ENCODE results near the gene NDUFC2.
A peak's percentile ranks its signal among the peaks of the same experiment; 100 is the strongest.

NDUFC2 gene

GRCh38 chr11:78069465-78069864, 10.2 kb downstream of the NDUFC2 start:
- Histone ChIP-seq H3K36me3 (peaks cover 34 to 51% (median 45%) of the 10 kb centered on the region in 3 donors), H3K4me3 (no peak overlapping the region), H3K27ac (no peak overlapping the region), H3K27me3 (no peaks in the 10 kb centered on the region), H3K4me1 (no peaks in the 10 kb centered on the region), H3K9me3 (no peaks in the 10 kb centered on the region)
- DNase-seq = no peak
- TF ChIP-seq, protein P1, sequence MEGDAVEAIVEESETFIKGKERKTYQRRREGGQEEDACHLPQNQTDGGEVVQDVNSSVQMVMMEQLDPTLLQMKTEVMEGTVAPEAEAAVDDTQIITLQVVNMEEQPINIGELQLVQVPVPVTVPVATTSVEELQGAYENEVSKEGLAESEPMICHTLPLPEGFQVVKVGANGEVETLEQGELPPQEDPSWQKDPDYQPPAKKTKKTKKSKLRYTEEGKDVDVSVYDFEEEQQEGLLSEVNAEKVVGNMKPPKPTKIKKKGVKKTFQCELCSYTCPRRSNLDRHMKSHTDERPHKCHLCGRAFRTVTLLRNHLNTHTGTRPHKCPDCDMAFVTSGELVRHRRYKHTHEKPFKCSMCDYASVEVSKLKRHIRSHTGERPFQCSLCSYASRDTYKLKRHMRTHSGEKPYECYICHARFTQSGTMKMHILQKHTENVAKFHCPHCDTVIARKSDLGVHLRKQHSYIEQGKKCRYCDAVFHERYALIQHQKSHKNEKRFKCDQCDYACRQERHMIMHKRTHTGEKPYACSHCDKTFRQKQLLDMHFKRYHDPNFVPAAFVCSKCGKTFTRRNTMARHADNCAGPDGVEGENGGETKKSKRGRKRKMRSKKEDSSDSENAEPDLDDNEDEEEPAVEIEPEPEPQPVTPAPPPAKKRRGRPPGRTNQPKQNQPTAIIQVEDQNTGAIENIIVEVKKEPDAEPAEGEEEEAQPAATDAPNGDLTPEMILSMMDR (IDR thresholded peaks at IDR 0.05) = no peak
- intact Hi-C loops (cut with DNase I; ENCODE audit: low total_unique reads) = no loop called here

DNA sequence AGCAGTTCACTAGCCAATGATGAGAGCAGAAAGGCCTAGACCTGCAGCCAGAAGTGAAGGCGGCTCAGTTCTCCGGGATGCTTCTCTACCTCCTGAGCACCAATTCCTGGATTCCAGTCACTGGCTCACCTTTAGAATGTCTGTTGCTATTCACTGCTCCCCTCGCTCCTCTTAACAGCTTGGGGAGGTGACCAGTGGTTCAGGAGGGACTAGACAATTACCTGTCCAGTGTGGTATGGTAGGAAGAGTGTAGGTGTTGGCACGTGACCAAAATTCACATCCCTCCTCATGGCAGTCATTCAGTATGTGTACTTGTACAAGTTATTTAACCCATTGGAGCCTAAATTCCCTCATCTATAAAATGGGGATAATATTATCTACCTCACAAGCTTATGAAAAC, 12.0 kb downstream of the NDUFC2 start:
- Histone ChIP-seq H3K9me3 (no peaks in the 10 kb centered on the region), H3K27ac (no peak overlapping the region), H3K4me3 (no peak overlapping the region), H3K36me3 (peaks cover 34 to 50% (median 45%) of the 10 kb centered on the region in 3 donors), H3K27me3 (no peaks in the 10 kb centered on the region), H3K4me1 (peaks cover 0 to 7% (median 5%) of the 10 kb centered on the region in 4 donors)
- intact Hi-C loops (cut with DNase I; ENCODE audit: low total_unique reads) = no loop called here
- TF ChIP-seq, protein P1 (IDR thresholded peaks at IDR 0.05) = no peak
- DNase-seq = no peak

DNA sequence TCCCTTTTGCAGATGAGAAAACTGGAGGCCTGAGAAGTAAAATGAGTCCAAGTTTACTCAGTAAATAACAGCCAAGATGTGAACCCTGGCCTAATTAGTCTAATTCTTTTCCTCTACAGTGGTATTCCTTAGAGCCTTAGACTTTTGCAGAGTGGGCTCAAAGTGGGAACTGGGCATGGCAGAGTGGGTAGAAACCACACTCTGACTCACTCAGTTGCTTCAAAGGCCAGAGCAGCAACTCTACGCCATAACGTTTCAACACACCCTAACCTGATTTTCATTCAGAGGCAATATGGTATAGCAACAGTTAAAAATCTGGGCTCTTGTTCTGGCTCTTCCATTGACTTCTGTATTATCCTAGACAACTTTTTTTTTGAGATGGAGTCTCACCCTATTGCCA, 13.2 kb downstream of the NDUFC2 start:
- intact Hi-C loops (cut with DNase I; ENCODE audit: low total_unique reads) = no loop called here
- no peaks in the 10 kb centered on the region for H3K9me3 ChIP-seq
- H3K27ac ChIP-seq = no peak overlapping the region
- H3K4me1 ChIP-seq = peaks cover 0 to 17% (median 12%) of the 10 kb centered on the region in 4 donors
- no peaks in the 10 kb centered on the region for H3K27me3 ChIP-seq
- TF ChIP-seq, protein P1 (IDR thresholded peaks at IDR 0.05) = no peak
- no peak for DNase-seq
- peaks cover 22 to 38% (median 35%) of the 10 kb centered on the region in 3 donors for H3K36me3 ChIP-seq
- no peak overlapping the region for H3K4me3 ChIP-seq

DNA sequence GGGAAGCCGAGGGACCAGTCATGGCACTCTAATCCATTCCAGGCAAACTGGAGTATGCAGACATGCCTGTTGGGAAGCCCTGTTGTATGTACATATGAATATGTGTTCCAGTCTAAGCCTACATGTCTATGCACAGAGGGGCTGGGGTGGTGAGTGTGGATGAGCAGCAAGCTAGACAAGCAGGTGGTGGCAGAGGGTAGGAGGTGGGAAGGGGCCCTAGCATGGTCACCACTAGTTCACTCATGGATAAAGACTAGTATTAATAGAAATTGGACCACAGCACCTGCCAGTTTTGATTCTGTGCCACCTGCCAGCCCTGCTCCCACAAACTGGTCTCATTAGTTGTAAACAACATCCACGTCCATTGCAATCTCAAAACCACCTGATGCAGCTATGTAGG, 14.5 kb downstream of the NDUFC2 start:
- H3K4me3 ChIP-seq = no peak overlapping the region
- H3K27ac ChIP-seq = no peak overlapping the region
- peaks cover 10 to 26% (median 25%) of the 10 kb centered on the region in 3 donors for H3K36me3 ChIP-seq
- no peaks in the 10 kb centered on the region for H3K27me3 ChIP-seq
- no peak for DNase-seq
- intact Hi-C loops (cut with DNase I; ENCODE audit: low total_unique reads) = no loop called here
- TF ChIP-seq, protein P1 (IDR thresholded peaks at IDR 0.05) = no peak
- no peaks in the 10 kb centered on the region for H3K9me3 ChIP-seq
- peaks cover 0 to 30% (median 20%) of the 10 kb centered on the region in 4 donors for H3K4me1 ChIP-seq

DNA sequence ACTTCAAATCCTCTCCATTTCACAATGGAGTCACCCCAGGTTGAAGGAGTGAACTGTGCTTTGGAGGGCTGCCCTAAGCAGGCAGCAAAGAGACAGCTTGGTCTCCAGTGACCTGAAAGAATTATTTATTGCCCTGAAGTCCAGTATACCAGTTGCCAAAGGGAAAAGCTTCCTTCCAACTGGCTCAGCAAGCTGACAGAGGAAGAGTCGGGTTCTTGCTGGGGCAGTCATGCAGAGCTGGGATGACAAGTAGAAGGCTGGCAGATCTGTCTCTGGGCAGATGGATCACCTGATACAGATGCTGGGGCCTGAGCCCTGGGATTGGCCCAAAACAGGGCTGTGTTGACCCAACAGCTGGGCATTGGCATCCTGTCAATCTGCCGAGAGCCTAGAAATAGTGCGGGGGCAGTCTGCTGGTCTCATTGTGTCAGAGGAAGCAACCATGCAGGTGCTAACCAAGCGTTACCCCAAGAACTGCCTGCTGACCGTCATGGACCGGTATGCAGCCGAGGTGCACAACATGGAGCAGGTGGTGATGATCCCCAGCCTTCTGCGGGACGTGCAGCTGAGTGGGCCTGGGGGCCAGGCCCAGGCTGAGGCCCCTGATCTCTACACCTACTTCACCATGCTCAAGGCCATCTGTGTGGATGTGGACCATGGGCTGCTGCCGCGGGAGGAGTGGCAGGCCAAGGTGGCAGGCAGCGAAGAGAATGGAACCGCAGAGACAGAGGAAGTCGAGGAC, 16.1 kb downstream of the NDUFC2 start, which contains the start of gene THRSP:
THRSP (plus strand) TSS at position 422 of the 742 bp plus-strand sequence; CDS start at position 443, 21 bp downstream.
- H3K9me3 ChIP-seq = no peaks in the 10 kb centered on the region
- no peak within 1 kb of the TSS for H3K4me3 ChIP-seq
- TF ChIP-seq, protein P1 (IDR thresholded peaks at IDR 0.05) = no peak
- H3K27ac ChIP-seq = peak within 1 kb of the TSS in 1 of 2 donors; percentile 2
- H3K4me1 ChIP-seq = peaks cover 0 to 39% (median 24%) of the 10 kb centered on the region in 4 donors
- H3K36me3 ChIP-seq = peaks cover under 1 to 15% (median 12%) of the 10 kb centered on the region in 3 donors
- intact Hi-C loops (cut with DNase I; ENCODE audit: low total_unique reads) = no loop called here
- DNase-seq = no peak
- no peaks in the 10 kb centered on the region for H3K27me3 ChIP-seq
